Measurements from ENCODE around the gene TSPAN15.
"Not testable (repeated sequence)": the region's sequence is repeated elsewhere in the genome, so short reads cannot be mapped to it uniquely, and the experiment has no call there.

The TSPAN15 gene

GRCh38 chr10:69527961-69528360 is 76.7 kb downstream of the TSPAN15 start:
- no peaks in the 10 kb centered on the region for H3K27me3 ChIP-seq (ENCODE audit: control insufficient read depth, insufficient read depth, low read length)
- no peaks in the 10 kb centered on the region for H3K4me1 ChIP-seq (ENCODE audit: control insufficient read depth, insufficient read depth, low read length)
- no peak overlapping the region for H3K9ac ChIP-seq (ENCODE audit: low read depth, low read length)
- H3K36me3 ChIP-seq (ENCODE audit: control insufficient read depth, insufficient read depth, low read length): no peaks in the 10 kb centered on the region
- no peaks in the 10 kb centered on the region for H3K9me3 ChIP-seq (ENCODE audit: control insufficient read depth, insufficient read depth, low read length)
- no peak overlapping the region for H3K4me3 ChIP-seq (ENCODE audit: low read depth, low read length)

- H3K36me3 ChIP-seq (ENCODE audit: control insufficient read depth, insufficient read depth, low read length): no peaks in the 10 kb centered on the region
- no peak overlapping the region for H3K4me3 ChIP-seq (ENCODE audit: low read depth, low read length)
- no peak overlapping the region for H3K9ac ChIP-seq (ENCODE audit: low read depth, low read length)
- H3K9me3 ChIP-seq (ENCODE audit: control insufficient read depth, insufficient read depth, low read length): no peaks in the 10 kb centered on the region
- H3K27me3 ChIP-seq (ENCODE audit: control insufficient read depth, insufficient read depth, low read length): no peaks in the 10 kb centered on the region
- no peaks in the 10 kb centered on the region for H3K4me1 ChIP-seq (ENCODE audit: control insufficient read depth, insufficient read depth, low read length)
These were observed 82.4 kb downstream of the TSPAN15 start for GRCh38 chr10:69533658-69534057.

- H3K9me3 ChIP-seq (ENCODE audit: control insufficient read depth, insufficient read depth, low read length); H3K36me3 ChIP-seq (ENCODE audit: control insufficient read depth, insufficient read depth, low read length); H3K27me3 ChIP-seq (ENCODE audit: control insufficient read depth, insufficient read depth, low read length); H3K4me1 ChIP-seq (ENCODE audit: control insufficient read depth, insufficient read depth, low read length); H3K4me3 ChIP-seq (ENCODE audit: low read depth, low read length); H3K9ac ChIP-seq (ENCODE audit: low read depth, low read length): not testable (repeated sequence)
These were observed 85.3 kb downstream of the TSPAN15 start for GRCh38 chr10:69536521-69536920.

DNA sequence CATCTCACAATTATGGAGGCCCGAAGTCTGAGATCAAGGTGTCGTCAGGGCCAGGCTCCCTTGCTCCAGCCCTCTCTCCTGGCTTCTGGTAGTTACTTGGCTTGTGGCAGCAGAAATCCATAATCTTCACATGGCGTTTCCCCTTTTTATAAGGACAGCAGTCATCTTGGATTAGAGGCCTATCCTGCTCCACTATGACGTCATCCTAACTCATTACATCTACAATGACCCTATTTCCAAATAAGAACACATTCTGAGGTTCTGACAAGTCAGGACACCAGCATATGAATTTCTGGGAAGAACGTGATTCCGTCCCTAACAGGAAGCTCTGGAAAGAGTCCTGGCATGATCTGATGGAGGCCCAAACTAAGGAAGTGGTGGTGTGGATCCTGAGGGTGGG is 86.2 kb downstream of the TSPAN15 start:
- Histone ChIP-seq H3K27me3 (ENCODE audit: control insufficient read depth, insufficient read depth, low read length) (no peaks in the 10 kb centered on the region), H3K36me3 (ENCODE audit: control insufficient read depth, insufficient read depth, low read length) (no peaks in the 10 kb centered on the region), H3K9ac (ENCODE audit: low read depth, low read length) (no peak overlapping the region), H3K9me3 (ENCODE audit: control insufficient read depth, insufficient read depth, low read length) (peaks cover 9% of the 10 kb centered on the region), H3K4me1 (ENCODE audit: control insufficient read depth, insufficient read depth, low read length) (no peaks in the 10 kb centered on the region), H3K4me3 (ENCODE audit: low read depth, low read length) (no peak overlapping the region)

DNA sequence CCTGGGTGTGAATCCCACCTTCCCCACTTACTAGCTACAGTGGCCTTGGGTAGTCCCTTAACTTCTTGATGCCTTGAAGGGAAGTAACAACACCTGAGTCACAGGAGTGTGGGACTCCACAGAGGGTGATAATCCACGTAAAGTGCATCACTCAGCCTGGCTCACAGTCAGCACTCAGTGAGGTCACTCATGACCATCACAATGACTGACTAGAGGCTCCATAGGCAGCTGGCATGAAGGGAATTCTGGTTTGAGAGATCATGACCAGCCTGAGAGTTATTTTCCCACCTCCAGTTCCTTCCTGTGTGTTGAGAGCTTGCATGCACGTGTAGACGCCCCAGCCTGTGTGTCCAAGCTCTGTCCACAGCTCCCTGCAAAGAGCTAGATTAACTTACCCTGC is 87.2 kb downstream of the TSPAN15 start:
- Histone ChIP-seq H3K4me3 (ENCODE audit: low read depth, low read length) (no peak overlapping the region), H3K9me3 (ENCODE audit: control insufficient read depth, insufficient read depth, low read length) (peaks cover 9% of the 10 kb centered on the region), H3K9ac (ENCODE audit: low read depth, low read length) (no peak overlapping the region), H3K36me3 (ENCODE audit: control insufficient read depth, insufficient read depth, low read length) (no peaks in the 10 kb centered on the region), H3K27me3 (ENCODE audit: control insufficient read depth, insufficient read depth, low read length) (no peaks in the 10 kb centered on the region), H3K4me1 (ENCODE audit: control insufficient read depth, insufficient read depth, low read length) (no peaks in the 10 kb centered on the region)

DNA sequence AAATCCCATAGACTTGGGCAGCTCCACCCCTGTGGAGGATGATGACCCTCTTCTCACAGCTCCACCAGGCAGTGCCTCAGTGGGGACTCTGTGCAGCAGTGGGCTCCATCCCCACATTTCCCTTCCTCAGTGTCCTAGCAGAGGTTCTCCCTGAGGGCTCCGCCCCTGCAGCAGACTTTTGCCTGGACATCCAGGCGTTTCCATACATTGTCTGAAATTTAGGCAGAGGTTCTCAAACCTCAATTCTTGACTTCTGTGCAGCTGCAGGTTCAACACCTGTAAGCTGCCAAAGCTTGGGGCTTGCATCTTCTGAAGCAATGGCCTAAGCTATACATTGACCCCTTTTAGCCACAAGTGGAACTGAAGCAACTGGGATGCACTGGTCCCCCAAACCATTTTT is 90.2 kb downstream of the TSPAN15 start:
- H3K9me3 ChIP-seq (ENCODE audit: control insufficient read depth, insufficient read depth, low read length): peaks cover 9% of the 10 kb centered on the region
- H3K27me3 ChIP-seq (ENCODE audit: control insufficient read depth, insufficient read depth, low read length): no peaks in the 10 kb centered on the region
- no peaks in the 10 kb centered on the region for H3K36me3 ChIP-seq (ENCODE audit: control insufficient read depth, insufficient read depth, low read length)
- no peak overlapping the region for H3K4me3 ChIP-seq (ENCODE audit: low read depth, low read length)
- no peaks in the 10 kb centered on the region for H3K4me1 ChIP-seq (ENCODE audit: control insufficient read depth, insufficient read depth, low read length)
- H3K9ac ChIP-seq (ENCODE audit: low read depth, low read length): no peak overlapping the region

- Histone ChIP-seq H3K9ac (ENCODE audit: low read depth, low read length) (no peak overlapping the region), H3K9me3 (ENCODE audit: control insufficient read depth, insufficient read depth, low read length) (peaks cover 7% of the 10 kb centered on the region), H3K27me3 (ENCODE audit: control insufficient read depth, insufficient read depth, low read length) (peaks cover 2% of the 10 kb centered on the region), H3K36me3 (ENCODE audit: control insufficient read depth, insufficient read depth, low read length) (no peaks in the 10 kb centered on the region), H3K4me1 (ENCODE audit: control insufficient read depth, insufficient read depth, low read length) (no peaks in the 10 kb centered on the region), H3K4me3 (ENCODE audit: low read depth, low read length) (no peak overlapping the region)
These were observed 98.7 kb downstream of the TSPAN15 start for GRCh38 chr10:69549959-69550358.

DNA sequence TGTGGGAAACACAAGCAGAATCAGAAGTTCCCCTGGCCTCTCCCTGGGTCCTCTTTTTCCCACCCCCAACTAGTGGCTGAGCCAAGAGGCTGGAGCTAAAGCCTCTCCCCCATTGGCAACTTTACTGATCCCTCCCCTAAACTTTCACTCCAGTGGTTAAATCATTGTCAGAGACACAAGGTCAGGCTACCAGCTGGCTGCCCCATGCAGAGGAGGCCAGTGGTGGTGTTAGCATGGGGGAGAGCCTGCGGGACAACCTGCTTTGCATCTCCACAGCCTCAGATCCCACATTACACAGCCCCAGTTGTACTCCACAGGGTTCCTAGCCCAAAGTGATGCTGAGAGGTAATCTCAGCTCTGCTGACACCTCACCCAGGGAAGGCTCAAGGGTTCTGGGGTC is 101.0 kb downstream of the TSPAN15 start:
- Histone ChIP-seq H3K4me3 (ENCODE audit: low read depth, low read length) (no peak overlapping the region), H3K36me3 (ENCODE audit: control insufficient read depth, insufficient read depth, low read length) (no peaks in the 10 kb centered on the region), H3K9ac (ENCODE audit: low read depth, low read length) (no peak overlapping the region), H3K9me3 (ENCODE audit: control insufficient read depth, insufficient read depth, low read length) (peaks cover 7% of the 10 kb centered on the region), H3K4me1 (ENCODE audit: control insufficient read depth, insufficient read depth, low read length) (no peaks in the 10 kb centered on the region), H3K27me3 (ENCODE audit: control insufficient read depth, insufficient read depth, low read length) (peaks cover 2% of the 10 kb centered on the region)

GRCh38 chr10:69553328-69553727 is 102.1 kb downstream of the TSPAN15 start:
- no peak overlapping the region for H3K9ac ChIP-seq (ENCODE audit: low read depth, low read length)
- H3K27me3 ChIP-seq (ENCODE audit: control insufficient read depth, insufficient read depth, low read length): peaks cover 2% of the 10 kb centered on the region
- no peak overlapping the region for H3K4me3 ChIP-seq (ENCODE audit: low read depth, low read length)
- no peaks in the 10 kb centered on the region for H3K36me3 ChIP-seq (ENCODE audit: control insufficient read depth, insufficient read depth, low read length)
- no peaks in the 10 kb centered on the region for H3K4me1 ChIP-seq (ENCODE audit: control insufficient read depth, insufficient read depth, low read length)
- H3K9me3 ChIP-seq (ENCODE audit: control insufficient read depth, insufficient read depth, low read length): peaks cover 7% of the 10 kb centered on the region

DNA sequence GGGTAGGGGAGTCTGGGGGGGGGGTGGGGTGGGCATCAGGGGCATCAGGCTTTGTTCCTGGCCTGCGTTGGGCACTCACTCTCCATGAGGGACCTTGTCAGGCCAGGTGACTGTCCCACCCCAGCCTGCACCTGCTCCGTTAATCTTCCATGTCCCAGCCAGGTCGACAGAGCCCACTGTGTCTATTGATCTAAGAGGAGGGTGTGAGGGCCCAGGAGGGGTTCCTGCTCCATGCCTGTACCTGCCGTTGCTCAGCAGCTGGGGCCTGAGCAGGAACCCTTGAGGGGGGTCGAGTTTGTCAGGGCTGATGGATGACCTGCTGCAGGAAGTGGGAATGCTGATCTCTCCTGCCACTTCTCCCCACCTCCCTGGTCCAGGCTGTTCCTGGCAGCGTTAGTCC is 103.3 kb downstream of the TSPAN15 start:
- peaks cover 2% of the 10 kb centered on the region for H3K4me1 ChIP-seq (ENCODE audit: control insufficient read depth, insufficient read depth, low read length)
- no peaks in the 10 kb centered on the region for H3K36me3 ChIP-seq (ENCODE audit: control insufficient read depth, insufficient read depth, low read length)
- H3K9ac ChIP-seq (ENCODE audit: low read depth, low read length): no peak overlapping the region
- H3K27me3 ChIP-seq (ENCODE audit: control insufficient read depth, insufficient read depth, low read length): peaks cover 2% of the 10 kb centered on the region
- H3K4me3 ChIP-seq (ENCODE audit: low read depth, low read length): no peak overlapping the region
- H3K9me3 ChIP-seq (ENCODE audit: control insufficient read depth, insufficient read depth, low read length): peaks cover 4% of the 10 kb centered on the region

Data from iPS-15b (cell line).